OCI-LY7 (cell line): ENCODE measurements around the gene ZNF609. TPM values are rescaled to one million over a fixed set of nuclear protein-coding genes. Genes with fewer than 3 reads are reported as not detected.

Experiments used
- BruUV-seq: library from RNA; stranded (reverse); fragments of 400-500 nt; replicated peaks from 2 replicates; lab custom pipeline; 2021; lab: Mats Ljungman, UMichigan
- CTCF ChIA-PET: fragments of 300-600 bp; sonication (Branson Sonifier 250); formaldehyde crosslinking; loops from one replicate; lab custom pipeline; 2022; ENCODE audit warnings: antibody characterized with exemption; ENCODE audit not compliant: unreplicated experiment; lab: Charles Lee
- POLR2A ChIA-PET: fragments of 300-600 bp; sonication (Branson Sonifier 250); formaldehyde crosslinking; loops from one replicate; lab custom pipeline; 2022; ENCODE audit warnings: antibody characterized with exemption; lab: Charles Lee
- DNase-seq: peaks from one replicate; pipeline ENCODE4 v3.0.0-alpha.2; 2015; ENCODE audit warnings: low spot score
- H2AFZ ChIP-seq: fragments of 200-600 bp; sonication (generic), shearing (Covaris generic); 2 replicates; pipeline ENCODE4 v1.6.1; 2014; ENCODE audit warnings: mild to moderate bottlenecking, antibody characterized with exemption, low read length, moderate library complexity
- H3K27ac ChIP-seq: fragments of 200-600 bp; sonication (generic); 2 replicates; pipeline ENCODE4 v1.5.1; 2014; ENCODE audit warnings: mixed run types, low read depth, mild to moderate bottlenecking, moderate library complexity, low read length, inconsistent platforms; ENCODE audit not compliant: poor library complexity, severe bottlenecking
- H3K36me3 ChIP-seq: fragments of 200-600 bp; sonication (generic); 2 replicates; pipeline ENCODE4 v1.6.1; 2014; ENCODE audit warnings: mild to moderate bottlenecking, antibody characterized with exemption, low read length, moderate library complexity, mixed read lengths; ENCODE audit not compliant: insufficient read depth
- H3K4me1 ChIP-seq: fragments of 200-600 bp; sonication (generic); 2 replicates; pipeline ENCODE4 v1.5.1; 2014; ENCODE audit warnings: mild to moderate bottlenecking, low read length; ENCODE audit not compliant: insufficient read depth, poor library complexity, severe bottlenecking
- H3K4me2 ChIP-seq: fragments of 200-600 bp; sonication (generic); 2 replicates; pipeline ENCODE4 v1.6.1; 2014; ENCODE audit warnings: mild to moderate bottlenecking, low read length
- H3K4me3 ChIP-seq: fragments of 200-600 bp; sonication (generic); 2 replicates; pipeline ENCODE4 v1.5.1; 2014; ENCODE audit warnings: mild to moderate bottlenecking, low read depth, low read length; ENCODE audit not compliant: poor library complexity, severe bottlenecking
- H3K79me2 ChIP-seq: fragments of 200-600 bp; sonication (generic); 2 replicates; pipeline ENCODE4 v1.6.1; 2016; ENCODE audit warnings: low read depth, mild to moderate bottlenecking, low read length, moderate library complexity, mixed read lengths; ENCODE audit not compliant: insufficient read depth
- H3K9me2 ChIP-seq: fragments of 200-600 bp; sonication (generic); 2 replicates; pipeline ENCODE4 v1.6.1; 2016; ENCODE audit warnings: mild to moderate bottlenecking, low read length, mixed read lengths; ENCODE audit not compliant: insufficient read depth
- H3K9me3 ChIP-seq: fragments of 200-600 bp; sonication (generic); 2 replicates; pipeline ENCODE4 v1.6.1; 2014; ENCODE audit warnings: mild to moderate bottlenecking, mixed run types, low read length, mixed read lengths
- H4K20me1 ChIP-seq: fragments of 200-600 bp; sonication (generic); 2 replicates; pipeline ENCODE4 v1.6.1; 2014; ENCODE audit warnings: mild to moderate bottlenecking, antibody characterized with exemption, low read length, moderate library complexity, mixed read lengths; ENCODE audit not compliant: insufficient read depth
- EZH2phosphoT487 ChIP-seq: fragments of 200-600 bp; sonication (generic); IDR thresholded peaks from 2 replicates; pipeline ENCODE4 v1.6.1; 2018; ENCODE audit warnings: low read depth, borderline replicate concordance, mild to moderate bottlenecking, mixed run types, antibody characterized with exemption, low read length, moderate library complexity, mixed read lengths
- intact Hi-C: fragments of 100-400 bp; cut with micrococcal nuclease; formaldehyde crosslinking; loops from one replicate; pipeline ENCODE4 v1.10.0; 2022; ENCODE audit not compliant: unreplicated experiment
- total RNA-seq, 2 experiments: library from RNA; depleted of rRNA in 1 of 2; stranded (reverse); fragments of >200 nt in 1 of 2; shearing (Covaris generic) in 1 of 2; gene quantifications; 2 replicates each; pipeline ENCODE4 v1.2.3, GENCODE V29; 2014 to 2022
- TF ChIP-seq, protein P1 (sequence below): fragments of 200-600 bp; sonication (generic); conservative IDR thresholded peaks from 2 replicates; pipeline ENCODE4 v1.5.1; 2014; ENCODE audit warnings: mild to moderate bottlenecking, antibody characterized with exemption, low read length, moderate library complexity, mixed read lengths

Gene ZNF609
- total RNA-seq, 2 experiments from 2014 or later: 17.2 to 35.1 TPM

DNA sequence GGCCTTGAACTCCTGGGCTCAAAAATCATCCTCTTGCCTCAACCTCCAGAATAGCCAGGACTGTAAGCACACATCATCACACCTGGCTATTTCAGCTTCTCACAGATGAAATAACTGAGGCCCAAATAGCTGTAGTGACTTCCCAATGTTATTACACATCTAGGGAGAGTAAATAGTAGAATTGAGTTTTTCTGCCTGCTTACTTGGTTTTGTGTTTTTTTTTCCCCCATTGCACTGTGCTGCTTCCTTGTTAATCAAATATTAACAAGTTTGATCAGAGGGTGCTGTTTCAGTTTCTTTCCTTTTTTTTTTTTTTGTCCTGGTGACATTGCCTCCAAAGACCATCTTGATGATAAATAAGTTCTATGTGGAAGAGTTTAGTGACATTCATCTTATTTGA lies 23.4 kb downstream of the ZNF609 start:
- POLR2A ChIA-PET: no interaction called here
- CTCF ChIA-PET: no interaction called here

GRCh38 chr15:64485796-64486195 lies 25.4 kb downstream of the ZNF609 start:
- TF ChIP-seq, protein P1, sequence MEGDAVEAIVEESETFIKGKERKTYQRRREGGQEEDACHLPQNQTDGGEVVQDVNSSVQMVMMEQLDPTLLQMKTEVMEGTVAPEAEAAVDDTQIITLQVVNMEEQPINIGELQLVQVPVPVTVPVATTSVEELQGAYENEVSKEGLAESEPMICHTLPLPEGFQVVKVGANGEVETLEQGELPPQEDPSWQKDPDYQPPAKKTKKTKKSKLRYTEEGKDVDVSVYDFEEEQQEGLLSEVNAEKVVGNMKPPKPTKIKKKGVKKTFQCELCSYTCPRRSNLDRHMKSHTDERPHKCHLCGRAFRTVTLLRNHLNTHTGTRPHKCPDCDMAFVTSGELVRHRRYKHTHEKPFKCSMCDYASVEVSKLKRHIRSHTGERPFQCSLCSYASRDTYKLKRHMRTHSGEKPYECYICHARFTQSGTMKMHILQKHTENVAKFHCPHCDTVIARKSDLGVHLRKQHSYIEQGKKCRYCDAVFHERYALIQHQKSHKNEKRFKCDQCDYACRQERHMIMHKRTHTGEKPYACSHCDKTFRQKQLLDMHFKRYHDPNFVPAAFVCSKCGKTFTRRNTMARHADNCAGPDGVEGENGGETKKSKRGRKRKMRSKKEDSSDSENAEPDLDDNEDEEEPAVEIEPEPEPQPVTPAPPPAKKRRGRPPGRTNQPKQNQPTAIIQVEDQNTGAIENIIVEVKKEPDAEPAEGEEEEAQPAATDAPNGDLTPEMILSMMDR: no peak
- no peak for TF ChIP-seq EZH2phosphoT487
- Histone ChIP-seq H3K27ac (no peak overlapping the region), H3K9me2 (no peaks in the 10 kb centered on the region), H3K9me3 (no peaks in the 10 kb centered on the region), H3K36me3 (peaks cover 19% of the 10 kb centered on the region), H3K4me1 (no peaks in the 10 kb centered on the region), H3K4me2 (no peak overlapping the region), H2AFZ (no peak overlapping the region), H3K79me2 (no peaks in the 10 kb centered on the region; the same call in 1 of the 2 replicates), H4K20me1 (no peaks in the 10 kb centered on the region), H3K4me3 (no peak overlapping the region)
- DNase-seq: no peak
- ChIA-PET POLR2A (no interaction called here), CTCF (no interaction called here)
- BruUV-seq: no TSS peak
- intact Hi-C loops: no loop called here

More for the DNA sequence above, 23.4 kb downstream of the ZNF609 start:
- no peak overlapping the region for H3K27ac ChIP-seq
- TF ChIP-seq EZH2phosphoT487: no peak
- TF ChIP-seq, protein P1: no peak
- H3K36me3 ChIP-seq: peaks cover 17% of the 10 kb centered on the region
- no peak overlapping the region for H3K4me3 ChIP-seq
- intact Hi-C loops: no loop called here
- no peaks in the 10 kb centered on the region for H3K4me1 ChIP-seq
- no peaks in the 10 kb centered on the region for H3K9me2 ChIP-seq
- no peak overlapping the region for H2AFZ ChIP-seq
- H3K79me2 ChIP-seq: no peaks in the 10 kb centered on the region; the same call in 1 of the 2 replicates
- no peaks in the 10 kb centered on the region for H3K9me3 ChIP-seq
- H3K4me2 ChIP-seq: no peak overlapping the region
- BruUV-seq: no TSS peak
- DNase-seq: no peak
- H4K20me1 ChIP-seq: no peaks in the 10 kb centered on the region

DNA sequence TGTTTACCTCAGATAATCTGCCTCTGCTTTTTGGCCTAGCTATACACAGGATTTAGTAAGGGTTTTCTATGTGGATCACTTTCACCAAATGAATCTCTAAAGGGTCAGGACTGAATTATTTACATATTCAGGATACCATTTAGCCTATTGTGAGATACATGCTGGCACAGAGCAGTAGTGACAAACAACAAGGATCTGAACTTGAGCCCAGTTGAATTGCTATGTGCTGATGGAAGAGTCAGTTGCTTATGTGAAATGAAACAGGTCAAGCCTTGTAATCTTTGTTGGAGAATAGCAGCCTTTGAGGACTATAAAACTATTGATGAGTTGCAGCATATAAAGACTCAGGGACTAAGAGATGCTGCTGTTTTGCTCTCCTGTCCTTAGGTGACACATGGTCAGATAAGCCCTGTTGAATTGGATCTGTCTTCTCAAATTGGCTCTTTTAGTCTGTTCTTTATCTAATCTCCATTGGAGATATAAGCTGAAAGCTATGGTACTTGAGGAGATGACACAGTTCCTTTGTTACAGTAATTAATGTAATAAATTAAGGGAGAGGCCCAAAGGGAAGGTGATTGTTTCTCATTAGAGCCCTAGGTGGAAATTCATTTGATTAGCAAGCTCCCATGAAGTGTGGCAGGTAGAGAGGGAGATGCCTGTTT lies 30.4 kb downstream of the ZNF609 start:
- H4K20me1 ChIP-seq: 0 out of 2 replicates have a peak, but pooled peaks cover 4% of the 10 kb centered on the region
- H3K27ac ChIP-seq: no peak overlapping the region
- no peaks in the 10 kb centered on the region for H3K9me3 ChIP-seq
- peaks cover 13% of the 10 kb centered on the region; the same call in 1 of the 2 replicates for H3K36me3 ChIP-seq
- POLR2A ChIA-PET: interaction anchor here (0.7 kb wide), 2 partner anchors 571 to 1346 kb away, joined by 3 to 8 read pairs; no protein-coding TSS in a partner anchor
- DNase-seq: no peak
- H3K4me2 ChIP-seq: no peak overlapping the region
- no peak for TF ChIP-seq EZH2phosphoT487
- TF ChIP-seq, protein P1: no peak
- CTCF ChIA-PET: no interaction called here
- no peak overlapping the region for H3K4me3 ChIP-seq
- no peaks in the 10 kb centered on the region for H3K4me1 ChIP-seq
- intact Hi-C loops: no loop called here
- no TSS peak for BruUV-seq
- no peaks in the 10 kb centered on the region for H3K9me2 ChIP-seq
- H3K79me2 ChIP-seq: no peaks in the 10 kb centered on the region
- H2AFZ ChIP-seq: no peak overlapping the region
